Activated CD8-positive, alpha-beta T cell treated with anti-CD3 and anti-CD28 coated beads, Interleukin-2, amount 10 ng/mL, durations not matched to agents 7 days and 5 days (primary cell): ENCODE measurements around the gene SLC24A3. TPM values are rescaled to one million over a fixed set of nuclear protein-coding genes. Genes with fewer than 3 reads are reported as not detected.

Experiments used
- ATAC-seq: fragments of 150-1000 bp; cut with Tn5 transposase; one replicate; pipeline ENCODE4 v1.10.0; 2021; ENCODE audit warnings: moderate library complexity
- CTCF ChIA-PET: fragments of 350-600 bp; sonication (Branson Sonifier 250); formaldehyde crosslinking; loops from one replicate; lab custom pipeline; 2021; ENCODE audit warnings: antibody characterized with exemption; lab: Charles Lee
- POLR2A ChIA-PET: fragments of 350-600 bp; sonication (Branson Sonifier 250); formaldehyde crosslinking; loops from one replicate; lab custom pipeline; 2021; ENCODE audit warnings: antibody characterized with exemption; lab: Charles Lee
- DNase-seq: peaks from one replicate; pipeline ENCODE4 v3.0.0-alpha.2; 2020
- H3K27ac Mint-ChIP-seq: one replicate; pipeline ENCODE4 v1.8.0; 2021; ENCODE audit warnings: mild to moderate bottlenecking, mixed read lengths
- H3K27me3 Mint-ChIP-seq: one replicate; pipeline ENCODE4 v1.8.0; 2021; ENCODE audit warnings: low read depth, mixed read lengths
- H3K36me3 Mint-ChIP-seq: one replicate; pipeline ENCODE4 v1.8.0; 2021; ENCODE audit warnings: low read depth, mixed read lengths
- H3K4me1 Mint-ChIP-seq: one replicate; pipeline ENCODE4 v1.8.0; 2021; ENCODE audit warnings: low read depth, mixed read lengths
- H3K4me3 Mint-ChIP-seq: one replicate; pipeline ENCODE4 v1.8.0; 2021; ENCODE audit warnings: mild to moderate bottlenecking, mixed read lengths
- H3K9me3 Mint-ChIP-seq: one replicate; pipeline ENCODE4 v1.8.0; 2022; ENCODE audit warnings: mixed read lengths; ENCODE audit not compliant: insufficient read depth
- total RNA-seq, 2 experiments: library from RNA; stranded (reverse); gene quantifications; one replicate each; pipeline ENCODE4 v1.2.3, GENCODE V29; 2021

Gene SLC24A3
- total RNA-seq, 2 experiments from 2014 or later = not detected

GRCh38 chr20:19212821-19213502, 520 bp downstream of the SLC24A3 start:
- H3K27me3 Mint-ChIP-seq = peaks cover 51% of the 10 kb centered on the region
- ChIA-PET CTCF (interaction anchor here (1.3 kb wide), 2 partner anchors 9 to 371 kb away, joined by 4 to 7 read pairs; no protein-coding TSS in a partner anchor), POLR2A (no interaction called here)
- H3K9me3 Mint-ChIP-seq = no peaks in the 10 kb centered on the region
- no peaks in the 10 kb centered on the region for H3K4me1 Mint-ChIP-seq
- H3K27ac Mint-ChIP-seq = no peak overlapping the region
- DNase-seq = peak; percentile 57
- no peaks in the 10 kb centered on the region for H3K36me3 Mint-ChIP-seq
- ATAC-seq = peak; percentile 89
- H3K4me3 Mint-ChIP-seq = no peak overlapping the region

DNA sequence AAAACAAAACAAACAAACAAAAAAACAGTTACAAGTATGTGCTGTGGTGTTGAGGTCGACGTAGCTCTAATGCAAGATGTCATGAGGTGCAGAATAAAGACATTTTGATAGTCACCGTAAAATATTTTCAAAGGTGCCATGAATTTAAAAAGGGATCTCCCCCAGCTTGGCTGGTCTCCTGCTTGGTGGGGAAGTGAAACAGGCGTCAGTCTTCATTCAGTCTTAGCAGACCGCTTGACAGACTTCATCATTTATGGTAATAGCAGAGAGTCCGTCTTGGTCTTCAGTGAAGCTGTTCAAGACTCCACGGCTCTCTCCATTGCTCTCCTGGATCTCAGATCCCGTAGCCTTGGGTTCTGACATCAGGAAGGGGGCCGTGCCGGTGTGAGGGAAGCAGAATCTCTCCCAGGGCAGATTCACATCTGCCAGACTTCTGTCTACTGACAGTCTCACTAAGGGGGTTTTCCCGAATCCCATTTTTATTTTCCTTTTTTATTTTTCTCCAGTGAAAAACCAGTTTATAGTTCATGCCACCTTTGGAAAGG, 1.6 kb downstream of the SLC24A3 start:
- DNase-seq (no peak), ATAC-seq (no peak)
- Mint-ChIP-seq H3K36me3 (no peaks in the 10 kb centered on the region), H3K4me3 (no peak overlapping the region), H3K4me1 (no peaks in the 10 kb centered on the region), H3K9me3 (no peaks in the 10 kb centered on the region), H3K27me3 (peaks cover 48% of the 10 kb centered on the region), H3K27ac (no peak overlapping the region)
- ChIA-PET POLR2A (no interaction called here), CTCF (interaction anchor here (1.3 kb wide), 2 partner anchors 10 to 370 kb away, joined by 4 to 7 read pairs; no protein-coding TSS in a partner anchor)

DNA sequence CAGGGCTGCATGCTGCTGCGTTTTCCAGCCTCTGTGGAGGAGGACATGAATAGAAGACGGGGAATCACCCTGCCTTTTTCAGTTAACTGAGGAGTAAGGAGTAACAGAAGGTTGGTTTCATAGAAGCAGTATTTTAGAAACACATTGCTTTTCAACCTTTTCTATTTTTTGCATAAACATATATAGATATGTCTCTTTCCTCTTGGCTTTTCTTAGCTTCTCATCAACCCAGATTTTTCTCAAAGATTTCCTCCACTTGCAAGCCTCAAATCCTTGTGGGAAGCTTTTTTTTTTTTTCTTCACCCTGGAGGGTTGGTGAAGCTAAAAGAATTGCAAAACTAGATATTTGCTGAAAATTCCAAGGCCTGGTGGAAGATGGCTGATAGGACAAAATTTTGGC, 6.0 kb downstream of the SLC24A3 start:
- no peaks in the 10 kb centered on the region for H3K36me3 Mint-ChIP-seq
- DNase-seq (no peak), ATAC-seq (no peak)
- no peak overlapping the region for H3K4me3 Mint-ChIP-seq
- ChIA-PET CTCF (no interaction called here), POLR2A (no interaction called here)
- H3K27me3 Mint-ChIP-seq = peaks cover 21% of the 10 kb centered on the region
- no peak overlapping the region for H3K27ac Mint-ChIP-seq
- H3K4me1 Mint-ChIP-seq = no peaks in the 10 kb centered on the region
- H3K9me3 Mint-ChIP-seq = no peaks in the 10 kb centered on the region

- no peak for DNase-seq
- POLR2A ChIA-PET = no interaction called here
- Mint-ChIP-seq H3K4me1 (no peaks in the 10 kb centered on the region), H3K27ac (no peak overlapping the region), H3K4me3 (no peak overlapping the region), H3K36me3 (no peaks in the 10 kb centered on the region), H3K27me3 (peaks cover 6% of the 10 kb centered on the region), H3K9me3 (no peaks in the 10 kb centered on the region)
- CTCF ChIA-PET = interaction anchor here (1.7 kb wide), 1 partner anchor 17 kb away, joined by 4 read pairs; no protein-coding TSS in a partner anchor
- no peak for ATAC-seq
These were observed 10.1 kb downstream of the SLC24A3 start for GRCh38 chr20:19222520-19223040.

GRCh38 chr20:19223640-19224039, 11.2 kb downstream of the SLC24A3 start:
- ChIA-PET POLR2A (no interaction called here), CTCF (no interaction called here)
- Mint-ChIP-seq H3K4me1 (no peaks in the 10 kb centered on the region), H3K27me3 (peaks cover 6% of the 10 kb centered on the region), H3K36me3 (no peaks in the 10 kb centered on the region), H3K27ac (no peak overlapping the region), H3K4me3 (no peak overlapping the region), H3K9me3 (no peaks in the 10 kb centered on the region)
- ATAC-seq = no peak
- DNase-seq = no peak

GRCh38 chr20:19231359-19232035, 19.1 kb downstream of the SLC24A3 start:
- H3K27me3 Mint-ChIP-seq = no peaks in the 10 kb centered on the region
- CTCF ChIA-PET = no interaction called here

GRCh38 chr20:19232997-19233794, 20.8 kb downstream of the SLC24A3 start:
- no peaks in the 10 kb centered on the region for H3K9me3 Mint-ChIP-seq
- no peaks in the 10 kb centered on the region for H3K4me1 Mint-ChIP-seq
- peaks cover 2% of the 10 kb centered on the region for H3K27me3 Mint-ChIP-seq
- no peak for ATAC-seq
- H3K27ac Mint-ChIP-seq = no peak overlapping the region
- ChIA-PET CTCF (no interaction called here), POLR2A (no interaction called here)
- no peak for DNase-seq
- no peaks in the 10 kb centered on the region for H3K36me3 Mint-ChIP-seq
- H3K4me3 Mint-ChIP-seq = no peak overlapping the region

More at GRCh38 chr20:19231359-19232035, 19.1 kb downstream of the SLC24A3 start:
- Mint-ChIP-seq H3K4me1 (no peaks in the 10 kb centered on the region), H3K9me3 (no peaks in the 10 kb centered on the region), H3K36me3 (no peaks in the 10 kb centered on the region), H3K4me3 (no peak overlapping the region), H3K27ac (no peak overlapping the region)
- DNase-seq (no peak), ATAC-seq (no peak)
- POLR2A ChIA-PET = no interaction called here

GRCh38 chr20:19236371-19237055, 24.1 kb downstream of the SLC24A3 start:
- Mint-ChIP-seq H3K4me3 (no peak overlapping the region), H3K9me3 (no peaks in the 10 kb centered on the region), H3K4me1 (no peaks in the 10 kb centered on the region), H3K27ac (no peak overlapping the region), H3K36me3 (no peaks in the 10 kb centered on the region), H3K27me3 (peaks cover 3% of the 10 kb centered on the region)
- DNase-seq (no peak), ATAC-seq (no peak)
- ChIA-PET CTCF (no interaction called here), POLR2A (no interaction called here)

DNA sequence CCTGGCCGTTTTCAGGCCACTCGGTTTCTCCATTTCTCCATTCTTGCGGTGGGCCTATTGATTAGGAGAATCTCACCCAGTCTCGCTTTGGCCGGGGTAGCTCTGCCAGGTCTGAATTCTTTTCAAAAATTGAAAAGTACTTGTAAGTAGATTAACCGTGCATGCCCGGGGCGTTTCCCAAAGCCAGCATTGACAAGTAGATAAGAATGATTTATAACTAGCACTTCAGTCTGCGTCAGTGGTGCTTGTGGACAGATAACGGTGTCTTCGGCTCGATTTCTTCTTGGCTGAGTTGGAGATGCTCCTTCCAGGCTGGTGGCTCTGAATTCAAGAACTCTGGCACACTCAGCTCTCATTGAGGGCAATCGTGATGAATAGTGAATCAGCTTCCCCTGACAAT, 29.0 kb downstream of the SLC24A3 start:
- no peaks in the 10 kb centered on the region for H3K9me3 Mint-ChIP-seq
- H3K36me3 Mint-ChIP-seq = no peaks in the 10 kb centered on the region
- no peak for ATAC-seq
- DNase-seq = no peak
- no peak overlapping the region for H3K4me3 Mint-ChIP-seq
- no peaks in the 10 kb centered on the region for H3K4me1 Mint-ChIP-seq
- ChIA-PET CTCF (no interaction called here), POLR2A (no interaction called here)
- no peak overlapping the region for H3K27ac Mint-ChIP-seq
- H3K27me3 Mint-ChIP-seq = peaks cover 7% of the 10 kb centered on the region

GRCh38 chr20:19244291-19244690, 31.8 kb downstream of the SLC24A3 start:
- Mint-ChIP-seq H3K9me3 (no peaks in the 10 kb centered on the region), H3K4me1 (no peaks in the 10 kb centered on the region), H3K27ac (no peak overlapping the region), H3K4me3 (no peak overlapping the region), H3K27me3 (peaks cover 7% of the 10 kb centered on the region), H3K36me3 (no peaks in the 10 kb centered on the region)
- ATAC-seq = no peak
- POLR2A ChIA-PET = no interaction called here
- CTCF ChIA-PET = no interaction called here
- no peak for DNase-seq
